GM21529 (cell line): ENCODE results near the gene SLC10A7.

Experiments
- ATAC-seq: cut with Tn5 transposase; IDR thresholded peaks from one replicate; pipeline ENCODE4 v1.9.1; 2021; ENCODE audit not compliant: unreplicated experiment

Gene SLC10A7

DNA sequence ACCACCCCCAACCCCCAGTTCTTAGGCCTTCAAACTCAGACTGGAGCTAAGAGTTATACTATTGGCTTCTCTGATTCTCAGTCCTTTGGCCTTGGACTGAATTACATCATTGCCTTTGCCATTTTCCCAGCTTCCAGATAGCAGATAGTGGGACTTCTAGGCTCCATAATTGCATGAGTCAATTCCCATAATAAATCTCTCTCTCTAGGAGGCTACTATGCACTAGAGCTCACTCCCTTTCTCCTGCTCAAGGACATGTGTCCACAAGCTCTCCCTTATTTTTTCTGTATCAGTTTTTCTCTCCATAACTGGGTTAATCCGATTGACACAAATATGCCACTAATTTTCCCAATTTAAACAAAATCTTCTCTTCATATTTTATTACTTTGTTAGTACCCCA lies 204.0 kb downstream of the SLC10A7 start:
- no peak for ATAC-seq

DNA sequence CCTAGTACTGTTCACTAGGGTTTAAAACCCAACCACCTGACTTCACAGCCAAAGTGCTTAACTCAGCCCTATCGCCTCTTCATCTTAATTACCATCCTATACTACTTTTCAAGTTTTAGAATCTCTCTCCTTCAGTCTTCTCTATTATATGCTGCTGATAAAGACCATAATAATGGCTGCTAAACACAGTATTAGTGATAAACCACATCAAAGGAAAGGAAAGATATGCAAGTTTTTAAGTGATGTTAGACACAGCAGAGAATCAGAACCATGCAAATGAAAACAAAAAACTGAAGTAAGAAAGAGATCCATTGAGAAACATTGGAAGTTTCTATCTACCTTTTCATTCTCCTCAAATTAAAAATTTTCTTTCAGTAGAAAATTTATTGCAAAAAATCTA lies 206.6 kb downstream of the SLC10A7 start:
- ATAC-seq = no peak

GRCh38 chr4:146311238-146311970 lies 210.3 kb downstream of the SLC10A7 start:
- ATAC-seq = no peak

GRCh38 chr4:146310319-146311021 lies 211.3 kb downstream of the SLC10A7 start:
- ATAC-seq = peak; percentile 92

DNA sequence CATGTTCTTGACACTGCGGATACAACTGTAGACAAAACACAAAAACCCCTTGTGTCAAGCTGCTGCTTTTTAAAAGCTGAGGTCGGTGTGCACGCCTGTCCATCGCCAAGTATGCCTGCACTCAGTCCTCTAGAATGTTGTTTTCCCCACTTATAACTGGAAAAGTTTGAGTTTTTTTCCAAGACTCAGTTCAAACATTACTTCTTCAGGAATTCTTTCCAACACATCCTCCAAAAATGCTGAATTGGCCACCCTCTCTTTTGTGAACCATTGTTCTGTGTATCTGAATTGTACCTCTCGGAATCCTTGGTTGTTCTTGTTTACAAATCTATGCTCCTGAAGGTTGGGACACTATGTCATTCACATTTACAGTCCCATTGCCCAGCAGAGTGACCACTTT lies 212.8 kb downstream of the SLC10A7 start:
- ATAC-seq = no peak

GRCh38 chr4:146302822-146303221 lies 218.9 kb downstream of the SLC10A7 start:
- no peak for ATAC-seq

DNA sequence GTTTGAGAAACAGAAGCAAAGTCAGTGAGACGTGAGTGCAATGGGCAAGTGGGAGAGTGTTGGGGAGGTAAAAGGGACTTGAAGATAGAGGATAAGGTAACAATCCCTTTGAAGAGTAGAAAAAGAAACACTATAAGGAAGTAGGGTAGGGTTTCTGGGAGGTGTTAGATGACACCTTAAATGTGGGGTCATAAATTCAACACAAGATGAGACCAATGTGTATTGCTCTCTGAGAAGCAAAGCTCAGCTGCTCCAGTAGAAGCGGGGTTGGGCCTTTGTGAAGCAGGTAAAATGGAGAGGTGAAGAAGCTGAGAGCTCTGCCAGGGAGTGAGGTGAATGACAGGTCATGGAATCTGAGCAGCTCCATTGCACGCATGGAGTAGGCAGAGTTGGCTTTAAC lies 222.1 kb downstream of the SLC10A7 start:
- ATAC-seq = no peak

GRCh38 chr4:146294776-146295175 lies 227.0 kb downstream of the SLC10A7 start:
- ATAC-seq = no peak

DNA sequence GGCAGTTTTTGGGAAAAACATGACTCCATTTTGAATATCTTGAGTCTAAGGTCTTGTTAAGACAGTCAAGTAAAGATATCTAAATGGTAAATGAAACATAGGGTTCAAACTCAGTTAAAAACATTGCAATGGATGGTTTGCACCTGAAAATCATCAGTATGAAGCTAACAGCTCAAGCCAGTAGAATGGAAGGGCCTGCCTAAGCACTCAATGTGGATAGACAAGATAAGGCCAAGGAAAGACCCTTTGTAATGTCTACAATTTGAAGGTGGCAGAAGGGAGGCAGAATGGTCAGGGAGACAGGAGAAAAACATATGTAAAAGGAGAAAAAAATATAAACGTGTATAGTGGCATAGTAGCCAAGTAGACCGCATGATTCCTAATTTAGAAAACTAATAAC lies 229.2 kb downstream of the SLC10A7 start:
- no peak for ATAC-seq

DNA sequence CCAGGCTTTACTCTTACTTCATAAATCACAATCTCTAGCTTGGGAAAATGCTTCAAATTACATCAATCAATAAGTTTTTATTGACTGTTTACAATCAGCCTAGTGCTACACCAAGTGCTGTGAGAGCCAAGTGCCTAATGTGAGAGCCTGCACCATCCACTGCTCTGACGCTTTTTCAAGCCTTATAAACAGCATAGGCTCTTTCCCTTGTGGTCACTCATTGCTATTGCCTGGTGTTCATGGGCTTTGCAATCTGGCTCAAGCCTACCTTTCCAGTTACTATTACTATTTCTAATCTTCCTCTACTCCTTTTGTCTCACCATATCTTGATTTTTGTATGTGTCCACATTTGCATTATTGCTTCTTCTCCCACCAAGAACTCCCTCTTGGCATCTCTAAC lies 230.4 kb downstream of the SLC10A7 start:
- ATAC-seq = no peak

GRCh38 chr4:146288193-146288592 lies 233.5 kb downstream of the SLC10A7 start:
- no peak for ATAC-seq

GRCh38 chr4:146285037-146285436 lies 236.7 kb downstream of the SLC10A7 start:
- ATAC-seq = no peak

DNA sequence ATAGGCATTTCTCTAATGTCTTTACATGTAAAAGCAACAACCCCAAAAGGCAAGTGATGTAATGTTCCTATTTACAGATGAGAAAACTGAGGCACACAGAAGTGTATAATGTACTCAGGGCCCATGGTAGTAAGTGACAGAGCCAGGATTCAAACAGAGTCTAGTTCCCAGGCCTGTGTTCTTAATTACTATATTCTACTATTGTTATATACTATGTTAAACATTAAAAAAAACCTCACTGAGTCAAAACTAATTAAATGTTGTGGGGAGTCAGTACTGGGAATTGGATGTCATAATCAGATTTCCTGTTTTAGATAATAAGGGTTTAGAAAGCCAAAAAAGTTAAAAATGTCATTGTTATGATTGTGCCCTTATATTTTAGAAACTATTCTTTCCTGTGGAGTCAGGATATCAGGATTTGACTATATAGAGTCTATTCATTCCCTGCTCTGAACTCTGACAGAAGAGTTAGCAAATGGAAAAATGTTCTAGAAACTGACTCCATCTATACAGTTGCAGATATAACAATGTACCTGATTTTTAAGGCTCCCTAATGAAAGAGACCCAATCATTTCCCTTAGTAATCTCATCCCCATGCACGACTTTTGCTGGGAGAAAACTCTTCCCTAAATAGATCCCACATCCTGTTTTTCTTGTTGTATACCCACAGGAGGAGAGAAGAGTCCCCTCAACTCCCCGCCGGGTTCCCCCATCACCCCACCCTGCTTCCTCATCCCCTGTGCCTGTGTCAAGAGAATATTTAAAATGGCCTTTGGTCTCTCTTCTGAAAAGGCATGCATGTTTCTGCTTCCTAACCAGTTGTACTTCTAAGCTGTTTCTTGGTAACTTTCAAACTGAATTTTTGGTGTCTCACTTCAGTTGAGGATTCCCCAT lies 237.7 kb downstream of the SLC10A7 start:
- ATAC-seq = no peak

GRCh38 chr4:146282657-146283056 lies 239.1 kb downstream of the SLC10A7 start:
- no peak for ATAC-seq

DNA sequence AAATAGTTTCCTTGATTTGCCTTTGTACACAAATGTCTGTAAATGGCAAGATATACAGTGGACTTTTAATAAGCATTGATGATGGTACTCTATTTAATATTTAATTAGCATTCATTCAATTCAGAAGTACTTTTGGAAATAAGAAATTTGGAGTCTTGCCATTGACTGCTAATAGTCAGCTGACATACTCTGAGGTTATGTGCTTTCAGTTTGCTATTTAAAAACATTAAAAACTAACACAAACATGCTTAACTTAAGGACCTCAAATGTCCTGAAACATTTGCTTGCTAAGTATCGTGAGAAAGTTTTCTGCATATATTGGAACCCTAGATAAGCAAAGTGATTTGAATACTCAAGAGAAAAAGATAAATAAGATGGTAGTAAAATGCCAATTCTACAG lies 242.8 kb downstream of the SLC10A7 start:
- ATAC-seq = no peak

DNA sequence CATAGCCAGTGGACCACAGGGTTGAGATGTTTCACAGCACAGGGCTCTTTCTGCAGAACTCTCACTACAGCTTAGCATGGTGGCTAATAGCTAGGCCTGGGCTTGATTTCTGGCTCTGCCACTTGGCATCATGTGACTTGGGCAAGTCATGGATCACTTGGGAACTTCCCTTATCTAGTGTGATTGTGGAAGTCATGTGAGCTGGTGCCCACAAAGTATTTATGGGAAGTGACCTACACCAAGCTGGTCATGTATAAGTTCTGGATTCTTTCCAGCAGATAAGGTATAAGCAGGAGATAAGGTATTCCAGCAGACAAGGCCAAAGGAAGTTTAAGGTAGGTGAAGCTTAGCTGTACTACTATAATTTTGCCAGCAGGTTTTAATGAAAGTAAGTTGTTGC lies 246.4 kb downstream of the SLC10A7 start:
- ATAC-seq = no peak

DNA sequence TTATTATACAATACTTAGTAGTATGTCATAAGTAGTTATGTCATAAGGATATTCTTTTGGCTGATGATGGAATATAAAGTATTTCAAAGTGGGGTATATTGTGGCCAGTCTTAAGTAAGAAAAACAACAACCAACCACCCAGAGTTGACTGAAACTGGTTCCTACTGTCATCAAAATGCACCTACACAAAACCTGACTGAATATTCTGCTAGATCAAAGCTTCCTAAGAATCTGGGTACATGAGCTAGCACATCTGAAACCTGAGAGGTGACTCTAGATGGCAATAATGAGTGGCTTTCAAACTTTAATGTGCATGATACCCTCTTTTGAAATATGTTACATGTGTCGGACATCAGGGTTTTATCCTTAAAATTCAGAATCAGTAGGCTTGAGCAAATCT lies 247.0 kb downstream of the SLC10A7 start:
- no peak for ATAC-seq

GRCh38 chr4:146273204-146273901 lies 248.4 kb downstream of the SLC10A7 start:
- peak; percentile 70 for ATAC-seq

DNA sequence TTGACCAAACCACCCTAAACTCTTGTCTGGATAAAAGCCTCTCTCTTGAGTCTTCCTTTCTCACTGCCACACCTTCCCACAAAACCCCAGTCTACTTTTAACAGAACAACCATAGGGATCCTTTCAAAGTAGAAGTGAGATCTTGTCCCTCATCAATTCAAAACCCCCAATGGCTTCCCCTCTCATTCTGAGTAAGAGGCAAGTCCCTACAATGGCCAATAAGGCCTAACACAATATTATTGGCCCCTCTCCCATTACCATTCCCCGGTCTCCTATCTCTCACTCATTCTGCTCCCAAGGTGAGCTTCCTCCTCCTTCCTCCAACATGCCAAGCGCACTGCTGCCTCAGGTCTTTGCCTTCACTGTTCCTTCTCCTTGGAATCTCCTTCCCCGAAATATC lies 250.3 kb downstream of the SLC10A7 start:
- ATAC-seq = no peak

- peak; percentile 55 for ATAC-seq
Observed at GRCh38 chr4:146269228-146269653, 252.5 kb downstream of the SLC10A7 start.

GRCh38 chr4:146267826-146268225 lies 253.9 kb downstream of the SLC10A7 start:
- no peak for ATAC-seq
